ENCODE measurements around the gene ERICH2. TPM values are rescaled to one million over a fixed set of nuclear protein-coding genes. Genes with fewer than 3 reads are reported as not detected.

The ERICH2 gene
- polyA plus RNA-seq, 1 experiment, result not detected

GRCh38 chr2:170836027-170836426, 65.8 kb downstream of the ERICH2 start:
- H3K4me3 ChIP-seq (ENCODE audit: low read depth, low read length), result no peak overlapping the region
- DNase-seq (ENCODE audit: low read depth), result no peak
- no peaks in the 10 kb centered on the region for H3K27me3 ChIP-seq (ENCODE audit: control insufficient read depth, insufficient read depth, low read length)
- H3K36me3 ChIP-seq (ENCODE audit: control insufficient read depth, insufficient read depth, low read length), result no peaks in the 10 kb centered on the region
- ChIA-PET POLR2A (interaction anchor here (0.6 kb wide), 1 partner anchor 305 kb away, joined by 6 read pairs; no protein-coding TSS in a partner anchor), CTCF (no interaction called here)
- no peak for TF ChIP-seq CTCF (IDR thresholded peaks at IDR 0.05; ENCODE audit: insufficient read depth, low read depth, low read length)

GRCh38 chr2:170840717-170841210, 70.6 kb downstream of the ERICH2 start:
- Histone ChIP-seq H3K4me3 (ENCODE audit: low read depth, low read length) (no peak overlapping the region), H3K36me3 (ENCODE audit: control insufficient read depth, insufficient read depth, low read length) (no peaks in the 10 kb centered on the region), H3K27me3 (ENCODE audit: control insufficient read depth, insufficient read depth, low read length) (no peaks in the 10 kb centered on the region)
- CTCF ChIA-PET, result interaction anchor here (1.2 kb wide), 1 partner anchor 8 kb away, joined by 4 read pairs; no protein-coding TSS in a partner anchor
- no peak for TF ChIP-seq CTCF (IDR thresholded peaks at IDR 0.05; ENCODE audit: insufficient read depth, low read depth, low read length)
- no peak for DNase-seq (ENCODE audit: low read depth)
- POLR2A ChIA-PET, result no interaction called here

GRCh38 chr2:170842785-170843184, 72.6 kb downstream of the ERICH2 start:
- DNase-seq (ENCODE audit: low read depth), result peak; percentile 9
- no peaks in the 10 kb centered on the region for H3K36me3 ChIP-seq (ENCODE audit: control insufficient read depth, insufficient read depth, low read length)
- no peak for TF ChIP-seq CTCF (IDR thresholded peaks at IDR 0.05; ENCODE audit: insufficient read depth, low read depth, low read length)
- ChIA-PET CTCF (interaction anchor here (0.6 to 1.9 kb wide), 6 partner anchors 20 to 468 kb away, joined by 3 to 6 read pairs (median 3); no protein-coding TSS in a partner anchor), POLR2A (interaction anchor here (0.6 kb wide), 2 partner anchors 38 to 1350 kb away, joined by 3 to 7 read pairs; no protein-coding TSS in a partner anchor)
- H3K27me3 ChIP-seq (ENCODE audit: control insufficient read depth, insufficient read depth, low read length), result no peaks in the 10 kb centered on the region
- no peak overlapping the region for H3K4me3 ChIP-seq (ENCODE audit: low read depth, low read length)

GRCh38 chr2:170843656-170844055, 73.5 kb downstream of the ERICH2 start:
- peak; percentile 28 for DNase-seq (ENCODE audit: low read depth)
- ChIA-PET POLR2A (interaction anchor here (0.6 kb wide), 1 partner anchor 37 kb away, joined by 7 read pairs; no protein-coding TSS in a partner anchor), CTCF (interaction anchor here (0.9 to 1.0 kb wide), 2 partner anchors 30 to 468 kb away, joined by 3 read pairs; no protein-coding TSS in a partner anchor)
- no peak for TF ChIP-seq CTCF (IDR thresholded peaks at IDR 0.05; ENCODE audit: insufficient read depth, low read depth, low read length)
- H3K4me3 ChIP-seq (ENCODE audit: low read depth, low read length), result no peak overlapping the region
- no peaks in the 10 kb centered on the region for H3K36me3 ChIP-seq (ENCODE audit: control insufficient read depth, insufficient read depth, low read length)
- H3K27me3 ChIP-seq (ENCODE audit: control insufficient read depth, insufficient read depth, low read length), result no peaks in the 10 kb centered on the region

GRCh38 chr2:170845343-170845742, 75.2 kb downstream of the ERICH2 start:
- ChIA-PET POLR2A (no interaction called here), CTCF (no interaction called here)
- no peak overlapping the region for H3K4me3 ChIP-seq (ENCODE audit: low read depth, low read length)
- no peak for DNase-seq (ENCODE audit: low read depth)
- H3K36me3 ChIP-seq (ENCODE audit: control insufficient read depth, insufficient read depth, low read length), result no peaks in the 10 kb centered on the region
- no peak for TF ChIP-seq CTCF (IDR thresholded peaks at IDR 0.05; ENCODE audit: insufficient read depth, low read depth, low read length)
- no peaks in the 10 kb centered on the region for H3K27me3 ChIP-seq (ENCODE audit: control insufficient read depth, insufficient read depth, low read length)

All from BJ (cell line).